HL-60 (cell line): Measurements from ENCODE around the gene FGF12.

Source experiments
- DNase-seq, 2 experiments: peaks; one replicate each; pipeline ENCODE4 v3.0.0-alpha.2; 2010 to 2020; ENCODE audit warnings: low read depth in 1 of 2, low spot score in 1 of 2
- H3K27ac ChIP-seq: fragments of 250-450 bp; sonication (Bioruptor Pico); replicated peaks from 2 replicates; pipeline ENCODE4 v1.5.1; 2020; ENCODE audit warnings: mild to moderate bottlenecking, moderate library complexity
- H3K27me3 ChIP-seq: fragments of 250-450 bp; sonication (Bioruptor Pico); 2 replicates; pipeline ENCODE4 v1.5.1; 2021; ENCODE audit warnings: mild to moderate bottlenecking, moderate library complexity; ENCODE audit not compliant: insufficient read depth, poor library complexity, severe bottlenecking
- H3K4me3 ChIP-seq: replicated peaks from 2 replicates; pipeline ENCODE4 v1.5.1; 2011; ENCODE audit warnings: mild to moderate bottlenecking, control low read depth, low read length; ENCODE audit not compliant: insufficient read depth
- CTCF ChIP-seq: IDR thresholded peaks from one replicate; pipeline ENCODE4 v1.5.1; 2011; ENCODE audit warnings: low read length, control low read depth, inconsistent platforms; ENCODE audit not compliant: insufficient read depth
- GABPA ChIP-seq: IDR thresholded peaks from 2 replicates; pipeline ENCODE4 v1.6.1; 2012; ENCODE audit warnings: low read depth
- POLR2AphosphoS5 ChIP-seq: IDR thresholded peaks from 2 replicates; pipeline ENCODE4 v1.6.1; 2012; ENCODE audit warnings: low read depth
- REST ChIP-seq: IDR thresholded peaks from 2 replicates; pipeline ENCODE4 v1.6.1; 2012; ENCODE audit warnings: low read depth; ENCODE audit not compliant: insufficient replicate concordance
- SPI1 ChIP-seq: IDR thresholded peaks from 2 replicates; pipeline ENCODE4 v1.6.1; 2012; ENCODE audit warnings: low read depth, mild to moderate bottlenecking, borderline replicate concordance

Gene FGF12

GRCh38 chr3:192170659-192171058 lies 556.7 kb downstream of the FGF12 start:
- Histone ChIP-seq H3K27me3 (no peaks in the 10 kb centered on the region), H3K27ac (no peak overlapping the region), H3K4me3 (no peak overlapping the region)
- TF ChIP-seq REST, result no peak
- TF ChIP-seq POLR2AphosphoS5, result no peak
- no peak for TF ChIP-seq CTCF
- no peak for TF ChIP-seq SPI1
- TF ChIP-seq GABPA, result no peak
- no peak for DNase-seq

GRCh38 chr3:192170031-192170430 lies 557.3 kb downstream of the FGF12 start:
- TF ChIP-seq GABPA (no peak), SPI1 (no peak), CTCF (no peak), REST (no peak), POLR2AphosphoS5 (no peak)
- DNase-seq, result no peak
- Histone ChIP-seq H3K27me3 (no peaks in the 10 kb centered on the region), H3K4me3 (no peak overlapping the region), H3K27ac (no peak overlapping the region)

GRCh38 chr3:192169332-192169915 lies 557.9 kb downstream of the FGF12 start:
- H3K27me3 ChIP-seq, result no peaks in the 10 kb centered on the region
- no peak for DNase-seq
- H3K27ac ChIP-seq, result no peak overlapping the region
- TF ChIP-seq GABPA (no peak), CTCF (no peak), SPI1 (no peak), REST (no peak), POLR2AphosphoS5 (no peak)
- H3K4me3 ChIP-seq, result no peak overlapping the region
